HepG2 (cell line): ENCODE results near the gene CNTD1. TPM values are rescaled to one million over a fixed set of nuclear protein-coding genes. Genes with fewer than 3 reads are reported as not detected.

Experiments used
- IKZF4 ChIP-seq: sonication (generic); formaldehyde crosslinking; IDR thresholded peaks from 2 replicates; pipeline ENCODE4 v1.5.1; 2020; ENCODE audit warnings: borderline replicate concordance, mild to moderate bottlenecking, low read depth, missing genetic modification reagents; ENCODE audit errors: not compliant biosample characterization
- MTA1 ChIP-seq: sonication (generic); formaldehyde crosslinking; IDR thresholded peaks from 2 replicates; pipeline ENCODE4 v1.4.0; 2020; ENCODE audit warnings: missing genetic modification reagents, mild to moderate bottlenecking, borderline replicate concordance
- NR2F2 ChIP-seq: IDR thresholded peaks from 2 replicates; pipeline ENCODE4 v1.6.1; 2012; ENCODE audit warnings: low read depth, inconsistent platforms, borderline replicate concordance
- PHF21A ChIP-seq: sonication (generic); formaldehyde crosslinking; IDR thresholded peaks from 2 replicates; pipeline ENCODE4 v1.5.0; 2020; ENCODE audit warnings: mild to moderate bottlenecking, missing genetic modification reagents
- SYNCRIP ChIP-seq: fragments of 200-400 bp; formaldehyde crosslinking; IDR thresholded peaks from 2 replicates; pipeline ENCODE4 v1.6.1; 2018; ENCODE audit warnings: mild to moderate bottlenecking, low read depth, low read length; ENCODE audit not compliant: insufficient read depth
- ZNF776 ChIP-seq: sonication (generic); formaldehyde crosslinking; IDR thresholded peaks from 2 replicates; pipeline ENCODE4 v1.4.0; 2020; ENCODE audit warnings: mild to moderate bottlenecking, missing genetic modification reagents
- ZSCAN31 ChIP-seq: sonication (generic); formaldehyde crosslinking; IDR thresholded peaks from 2 replicates; pipeline ENCODE4 v1.5.0; 2020; ENCODE audit warnings: low read depth, mild to moderate bottlenecking, missing genetic modification reagents
- polyA plus RNA-seq, 8 experiments: library from polyadenylated mRNA; depleted of rRNA in 3 of 8; stranded (reverse) in 7 of 8; unstranded in 1 of 8; fragments of >200 nt; fragmentation: Illumina TruSeq in 4 of 8; extraction: Trizol in 4 of 8; gene quantifications; 2 replicates each; pipeline versions ENCODE4 v1.2.1 to v1.2.3, GENCODE V29; 2011 to 2016; ENCODE audit warnings: low read depth in 4 of 8, missing spikeins in 1 of 8, mixed read lengths in 1 of 8; ENCODE audit not compliant: insufficient read depth in 1 of 8
- total RNA-seq, 5 experiments: library from RNA; depleted of rRNA; stranded (reverse); fragments of >200 nt; fragmentation: Illumina TruSeq; extraction: Trizol; gene quantifications; 2 replicates each; pipeline ENCODE4 v1.2.3, GENCODE V29; 2016; ENCODE audit warnings: low read depth in 1 of 5
- TF ChIP-seq, protein P1 (sequence below): sonication (generic); formaldehyde crosslinking; IDR thresholded peaks from 2 replicates; pipeline ENCODE4; 2020; ENCODE audit warnings: missing genetic modification reagents, mild to moderate bottlenecking, borderline replicate concordance
- TF ChIP-seq, protein P2 (sequence below): sonication (generic); formaldehyde crosslinking; IDR thresholded peaks from 2 replicates; pipeline ENCODE4 v1.4.0; 2020; ENCODE audit warnings: missing genetic modification reagents, borderline replicate concordance

Gene CNTD1
- total and polyA plus RNA-seq, 2 of the 13 experiments (the other 11 are each of a cell fraction or from before 2014, with no cell fraction given): 0.11 to 0.15 TPM

DNA sequence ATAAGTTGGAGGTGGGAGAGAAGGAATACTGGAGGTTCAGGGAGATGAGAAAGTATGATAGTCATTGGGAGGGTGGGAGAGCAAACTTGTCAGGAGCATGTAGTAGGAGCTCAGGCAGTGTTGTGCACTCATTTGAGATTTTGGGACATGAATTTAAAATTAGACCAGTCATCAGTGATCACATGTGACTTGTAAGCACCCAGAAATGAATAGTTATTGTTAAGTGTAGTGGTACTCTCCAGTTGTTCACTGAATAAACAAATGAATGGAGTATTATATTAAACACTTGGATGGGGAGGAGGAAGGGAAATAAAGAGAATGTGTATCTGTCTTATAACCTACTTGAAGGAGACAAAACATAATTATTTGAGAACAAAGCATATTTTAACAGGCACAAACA, 32.3 kb downstream of the CNTD1 start (continued):
- TF ChIP-seq, protein P1, sequence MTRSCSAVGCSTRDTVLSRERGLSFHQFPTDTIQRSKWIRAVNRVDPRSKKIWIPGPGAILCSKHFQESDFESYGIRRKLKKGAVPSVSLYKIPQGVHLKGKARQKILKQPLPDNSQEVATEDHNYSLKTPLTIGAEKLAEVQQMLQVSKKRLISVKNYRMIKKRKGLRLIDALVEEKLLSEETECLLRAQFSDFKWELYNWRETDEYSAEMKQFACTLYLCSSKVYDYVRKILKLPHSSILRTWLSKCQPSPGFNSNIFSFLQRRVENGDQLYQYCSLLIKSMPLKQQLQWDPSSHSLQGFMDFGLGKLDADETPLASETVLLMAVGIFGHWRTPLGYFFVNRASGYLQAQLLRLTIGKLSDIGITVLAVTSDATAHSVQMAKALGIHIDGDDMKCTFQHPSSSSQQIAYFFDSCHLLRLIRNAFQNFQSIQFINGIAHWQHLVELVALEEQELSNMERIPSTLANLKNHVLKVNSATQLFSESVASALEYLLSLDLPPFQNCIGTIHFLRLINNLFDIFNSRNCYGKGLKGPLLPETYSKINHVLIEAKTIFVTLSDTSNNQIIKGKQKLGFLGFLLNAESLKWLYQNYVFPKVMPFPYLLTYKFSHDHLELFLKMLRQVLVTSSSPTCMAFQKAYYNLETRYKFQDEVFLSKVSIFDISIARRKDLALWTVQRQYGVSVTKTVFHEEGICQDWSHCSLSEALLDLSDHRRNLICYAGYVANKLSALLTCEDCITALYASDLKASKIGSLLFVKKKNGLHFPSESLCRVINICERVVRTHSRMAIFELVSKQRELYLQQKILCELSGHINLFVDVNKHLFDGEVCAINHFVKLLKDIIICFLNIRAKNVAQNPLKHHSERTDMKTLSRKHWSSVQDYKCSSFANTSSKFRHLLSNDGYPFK: no peak
- no peak for TF ChIP-seq ZSCAN31 (CRISPR knock-in tag)
- no peak for TF ChIP-seq MTA1
- TF ChIP-seq, protein P2, sequence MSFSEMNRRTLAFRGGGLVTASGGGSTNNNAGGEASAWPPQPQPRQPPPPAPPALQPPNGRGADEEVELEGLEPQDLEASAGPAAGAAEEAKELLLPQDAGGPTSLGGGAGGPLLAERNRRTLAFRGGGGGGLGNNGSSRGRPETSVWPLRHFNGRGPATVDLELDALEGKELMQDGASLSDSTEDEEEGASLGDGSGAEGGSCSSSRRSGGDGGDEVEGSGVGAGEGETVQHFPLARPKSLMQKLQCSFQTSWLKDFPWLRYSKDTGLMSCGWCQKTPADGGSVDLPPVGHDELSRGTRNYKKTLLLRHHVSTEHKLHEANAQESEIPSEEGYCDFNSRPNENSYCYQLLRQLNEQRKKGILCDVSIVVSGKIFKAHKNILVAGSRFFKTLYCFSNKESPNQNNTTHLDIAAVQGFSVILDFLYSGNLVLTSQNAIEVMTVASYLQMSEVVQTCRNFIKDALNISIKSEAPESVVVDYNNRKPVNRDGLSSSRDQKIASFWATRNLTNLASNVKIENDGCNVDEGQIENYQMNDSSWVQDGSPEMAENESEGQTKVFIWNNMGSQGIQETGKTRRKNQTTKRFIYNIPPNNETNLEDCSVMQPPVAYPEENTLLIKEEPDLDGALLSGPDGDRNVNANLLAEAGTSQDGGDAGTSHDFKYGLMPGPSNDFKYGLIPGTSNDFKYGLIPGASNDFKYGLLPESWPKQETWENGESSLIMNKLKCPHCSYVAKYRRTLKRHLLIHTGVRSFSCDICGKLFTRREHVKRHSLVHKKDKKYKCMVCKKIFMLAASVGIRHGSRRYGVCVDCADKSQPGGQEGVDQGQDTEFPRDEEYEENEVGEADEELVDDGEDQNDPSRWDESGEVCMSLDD (CRISPR knock-in tag): no peak
- TF ChIP-seq IKZF4 (CRISPR knock-in tag): no peak
- no peak for TF ChIP-seq ZNF776 (CRISPR knock-in tag)
- TF ChIP-seq PHF21A: no peak
- no peak for TF ChIP-seq SYNCRIP
- no peak for TF ChIP-seq NR2F2
